GM19328 (cell line): ENCODE data around the gene DACT1.

Experiments used
- ATAC-seq: cut with Tn5 transposase; IDR thresholded peaks from one replicate; pipeline ENCODE4 v1.9.1; 2021; ENCODE audit warnings: mild to moderate bottlenecking, moderate library complexity; ENCODE audit not compliant: unreplicated experiment

DACT1 gene

DNA sequence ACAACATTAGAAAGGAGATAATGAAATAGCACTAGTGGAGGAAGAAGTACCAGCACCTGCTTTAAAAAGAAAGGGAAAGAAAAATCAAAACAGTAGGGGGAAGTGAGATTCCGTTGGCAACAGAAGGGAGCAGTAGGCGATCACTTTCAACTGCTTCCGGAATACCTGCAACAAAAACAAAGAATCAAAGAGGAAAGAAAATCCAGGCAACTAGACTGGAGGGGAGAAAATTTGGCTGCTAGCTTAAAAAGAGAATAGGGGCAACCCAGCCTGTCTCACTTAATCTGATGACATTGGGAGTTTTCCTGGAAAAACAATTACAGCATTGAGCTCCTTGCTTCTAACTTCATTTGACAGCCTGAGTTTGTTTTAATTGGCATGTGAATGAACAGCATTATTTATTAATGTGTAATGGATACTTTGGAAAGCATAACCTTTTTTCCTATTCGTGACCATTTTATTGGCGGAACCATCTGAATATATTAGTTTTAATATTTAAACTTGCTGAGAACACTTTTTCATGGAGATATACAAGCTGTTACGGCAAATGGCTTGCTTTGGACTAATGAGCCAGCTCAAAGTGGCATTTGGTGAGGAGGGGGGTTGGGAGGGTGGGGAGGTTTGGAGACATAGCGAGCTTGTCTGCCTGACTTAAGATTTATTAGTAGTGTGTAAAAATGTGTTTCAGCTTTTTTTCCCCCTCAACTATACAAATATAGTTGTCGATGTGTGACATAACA is 2.5 kb upstream of the DACT1 start:
- no peak for ATAC-seq

DNA sequence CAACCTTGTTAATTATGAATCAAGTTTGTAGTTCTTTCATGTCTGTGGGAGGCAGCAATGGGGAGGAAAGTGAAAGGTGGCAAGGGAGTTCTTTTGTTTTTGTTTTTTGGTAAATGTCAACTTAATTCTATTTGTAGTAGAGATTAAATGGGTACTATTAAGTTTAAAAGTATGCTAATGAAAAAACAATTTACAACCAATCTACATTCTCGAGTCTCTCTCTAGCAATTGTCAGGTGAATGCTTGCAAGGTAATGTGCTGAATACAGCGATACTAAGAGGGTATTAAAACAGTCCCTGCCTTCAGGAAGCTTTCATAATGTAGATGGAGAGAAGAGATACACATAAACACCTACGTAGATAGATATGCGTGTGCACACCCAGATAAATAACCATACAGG is 1.6 kb upstream of the DACT1 start:
- no peak for ATAC-seq

DNA sequence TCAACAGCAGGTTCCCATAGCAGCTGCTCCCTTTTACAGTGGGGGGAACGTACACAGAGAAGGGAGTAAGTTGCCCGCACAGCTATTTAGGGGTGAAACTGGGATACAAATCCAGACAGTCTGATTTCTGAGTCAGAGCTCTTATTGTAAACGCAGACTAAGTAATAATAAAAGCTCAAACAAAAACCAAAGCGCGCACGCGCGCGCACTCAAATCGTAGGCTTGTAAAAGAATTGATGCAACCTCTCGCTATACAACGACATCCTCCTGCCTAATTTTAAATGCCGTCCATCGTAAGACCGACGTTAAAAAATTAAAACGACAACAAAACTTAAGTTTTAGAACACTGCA is 747 bp upstream of the DACT1 start:
- no peak for ATAC-seq

DNA sequence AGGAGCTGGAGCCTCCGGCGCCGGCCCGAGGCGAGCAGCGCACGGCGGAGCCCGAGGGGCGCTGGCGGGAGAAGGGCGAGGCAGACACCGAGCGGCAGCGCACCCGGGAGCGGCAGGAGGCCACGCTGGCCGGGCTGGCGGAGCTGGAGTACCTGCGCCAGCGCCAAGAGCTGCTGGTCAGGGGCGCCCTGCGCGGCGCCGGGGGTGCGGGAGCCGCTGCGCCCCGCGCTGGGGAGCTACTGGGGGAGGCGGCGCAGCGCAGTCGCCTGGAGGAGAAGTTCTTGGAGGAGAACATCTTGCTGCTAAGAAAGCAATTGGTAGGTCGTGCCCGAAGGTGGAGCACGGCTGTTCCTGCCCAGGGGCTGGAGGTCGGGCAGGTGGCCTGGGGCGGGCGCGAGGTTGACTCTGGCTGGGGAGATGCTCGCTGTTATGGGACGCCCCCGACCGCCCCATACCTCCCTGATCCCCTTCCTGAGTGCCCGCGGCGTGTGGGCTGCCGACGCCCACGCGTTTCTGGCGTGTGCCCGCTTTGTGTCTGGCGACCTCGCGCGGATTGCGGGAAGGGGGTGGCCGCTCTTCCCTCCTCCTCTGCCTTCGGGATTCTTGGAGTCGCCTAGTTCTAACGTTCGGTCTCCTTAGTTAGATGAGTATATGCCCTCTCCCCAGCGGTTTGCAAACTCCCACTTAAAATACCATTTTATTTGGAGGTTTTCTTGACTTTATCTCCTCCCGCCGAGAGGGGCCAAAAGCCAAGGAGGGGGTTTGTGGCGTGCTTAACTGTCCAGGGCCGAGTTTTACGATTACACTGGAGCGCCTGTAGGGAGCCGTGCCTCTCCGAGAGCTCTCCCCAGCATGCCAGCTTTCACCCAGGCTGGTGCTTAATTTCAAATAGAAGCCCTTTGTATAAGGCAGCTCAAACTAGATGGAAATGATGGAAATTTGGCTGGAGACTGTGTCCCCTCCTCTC is 752 bp downstream of the DACT1 start:
- ATAC-seq, result peak; percentile 23

DNA sequence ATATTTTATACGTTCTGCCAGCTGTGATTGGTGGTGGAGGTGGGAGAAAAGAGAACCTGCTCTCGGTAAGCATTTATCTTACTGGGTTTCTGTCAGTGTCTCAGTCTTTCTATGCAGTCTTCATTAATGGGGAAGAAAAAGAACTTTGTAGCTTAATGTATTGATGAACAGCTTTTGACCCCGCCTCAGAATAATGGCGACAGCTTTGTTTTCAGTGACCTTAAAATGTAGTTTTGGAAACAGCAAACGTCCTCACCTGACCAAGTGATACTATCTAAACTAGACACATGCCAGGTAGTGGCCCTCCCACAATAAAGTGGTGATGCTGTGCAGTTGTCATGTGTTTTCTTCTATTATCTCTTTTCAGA is 1.4 kb downstream of the DACT1 start:
- ATAC-seq, result no peak

DNA sequence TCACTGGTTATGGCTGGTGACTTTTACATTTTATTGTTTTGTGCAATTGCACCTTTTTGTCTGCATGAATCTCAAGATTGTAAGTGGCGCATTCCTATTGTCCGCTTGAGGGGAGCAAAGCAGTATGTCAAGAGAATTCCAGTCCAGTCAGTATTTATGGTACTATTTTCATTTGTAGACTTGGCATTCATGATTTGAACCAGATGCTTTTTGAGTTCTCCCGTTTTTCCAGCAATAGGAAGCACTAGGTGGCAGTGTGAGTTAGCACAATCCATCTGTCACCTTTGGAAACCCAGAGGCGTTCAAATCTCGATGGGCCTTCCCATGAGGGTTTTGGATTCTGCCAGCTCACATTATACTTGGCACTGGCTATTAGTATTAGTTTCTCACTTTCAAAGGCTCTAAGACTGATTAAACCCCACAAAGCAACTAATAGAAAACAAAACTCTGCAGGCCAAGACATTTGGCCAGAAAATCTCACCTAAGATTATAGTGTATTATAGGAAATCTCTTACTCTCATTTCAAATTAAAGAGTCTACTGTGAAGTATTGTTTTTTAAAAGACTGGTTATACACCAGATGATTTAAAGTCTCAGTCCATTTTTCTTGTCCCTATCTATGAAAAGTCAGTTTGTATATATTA is 2.2 kb downstream of the DACT1 start:
- no peak for ATAC-seq

DNA sequence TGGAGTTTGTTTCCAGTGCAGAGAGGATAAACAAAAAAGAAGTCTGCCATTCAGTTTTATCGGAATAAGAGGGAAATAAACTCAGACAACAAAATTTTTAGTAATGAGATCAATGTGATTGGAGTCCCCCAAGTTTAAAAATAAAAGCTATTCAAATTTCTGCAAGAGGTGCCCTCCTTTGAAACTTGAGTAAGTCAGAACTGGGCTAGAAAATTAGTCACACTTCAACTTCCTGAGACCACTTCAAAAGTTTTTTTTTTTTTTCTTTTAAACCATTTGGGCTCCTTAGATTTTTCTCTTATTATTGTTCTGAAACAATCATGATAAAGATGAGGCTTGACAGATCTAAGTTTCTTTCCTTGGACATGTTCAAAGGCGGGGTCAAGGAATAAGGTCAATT is 3.2 kb downstream of the DACT1 start:
- no peak for ATAC-seq

DNA sequence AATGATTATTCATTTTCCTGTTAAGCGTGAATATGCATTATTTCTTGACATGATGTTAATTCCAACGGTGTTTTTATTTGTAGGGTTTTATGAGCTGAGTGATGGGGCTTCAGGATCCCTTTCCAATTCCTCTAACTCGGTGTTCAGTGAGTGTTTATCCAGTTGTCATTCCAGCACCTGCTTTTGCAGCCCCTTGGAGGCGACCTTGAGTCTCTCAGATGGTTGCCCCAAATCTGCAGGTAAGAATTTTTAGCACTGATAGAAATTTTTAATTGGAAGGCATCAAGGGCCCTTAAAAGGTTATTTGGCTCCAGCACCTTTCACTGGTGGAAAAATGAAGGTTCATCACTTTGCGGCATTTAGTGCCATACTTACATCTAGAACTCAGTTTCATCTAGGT is 3.7 kb downstream of the DACT1 start:
- no peak for ATAC-seq

DNA sequence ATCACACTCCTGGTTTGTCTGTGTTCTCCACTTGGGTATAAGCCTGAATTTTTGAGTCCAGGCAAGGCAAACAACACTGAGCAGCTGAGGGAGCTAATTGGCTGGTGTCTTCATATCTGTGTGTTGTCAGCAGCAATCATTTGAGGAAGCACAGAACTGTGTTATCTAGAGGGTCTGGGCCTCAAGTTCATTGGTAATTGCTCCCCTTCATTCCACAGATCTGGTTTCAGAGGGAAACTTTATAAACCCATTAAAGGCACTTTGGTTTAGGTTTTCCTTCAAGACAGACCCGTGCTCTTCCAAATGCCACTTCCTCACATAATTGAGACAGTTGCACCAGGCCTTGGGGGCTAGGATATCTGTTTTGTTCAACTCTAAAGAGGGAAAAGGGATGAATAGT is 5.6 kb downstream of the DACT1 start:
- no peak for ATAC-seq

DNA sequence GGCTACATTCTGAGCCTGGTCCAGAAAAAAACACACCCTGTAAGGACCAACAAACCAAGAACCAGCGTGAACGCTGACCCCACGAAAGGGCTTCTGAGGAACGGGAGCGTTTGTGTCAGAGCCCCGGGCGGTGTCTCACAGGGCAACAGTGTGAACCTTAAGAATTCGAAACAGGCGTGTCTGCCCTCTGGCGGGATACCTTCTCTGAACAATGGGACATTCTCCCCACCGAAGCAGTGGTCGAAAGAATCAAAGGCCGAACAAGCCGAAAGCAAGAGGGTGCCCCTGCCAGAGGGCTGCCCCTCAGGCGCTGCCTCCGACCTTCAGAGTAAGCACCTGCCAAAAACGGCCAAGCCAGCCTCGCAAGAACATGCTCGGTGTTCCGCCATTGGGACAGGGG is 7.9 kb downstream of the DACT1 start:
- ATAC-seq, result no peak

DNA sequence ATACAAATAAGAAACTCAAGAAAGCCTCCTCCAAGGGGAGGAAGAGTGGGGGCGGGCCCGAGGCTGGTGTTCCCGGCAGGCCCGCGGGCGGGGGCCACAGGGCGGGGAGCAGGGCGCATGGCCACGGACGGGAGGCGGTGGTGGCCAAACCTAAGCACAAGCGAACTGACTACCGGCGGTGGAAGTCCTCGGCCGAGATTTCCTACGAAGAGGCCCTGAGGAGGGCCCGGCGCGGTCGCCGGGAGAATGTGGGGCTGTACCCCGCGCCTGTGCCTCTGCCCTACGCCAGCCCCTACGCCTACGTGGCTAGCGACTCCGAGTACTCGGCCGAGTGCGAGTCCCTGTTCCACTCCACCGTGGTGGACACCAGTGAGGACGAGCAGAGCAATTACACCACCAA is 8.7 kb downstream of the DACT1 start:
- no peak for ATAC-seq

DNA sequence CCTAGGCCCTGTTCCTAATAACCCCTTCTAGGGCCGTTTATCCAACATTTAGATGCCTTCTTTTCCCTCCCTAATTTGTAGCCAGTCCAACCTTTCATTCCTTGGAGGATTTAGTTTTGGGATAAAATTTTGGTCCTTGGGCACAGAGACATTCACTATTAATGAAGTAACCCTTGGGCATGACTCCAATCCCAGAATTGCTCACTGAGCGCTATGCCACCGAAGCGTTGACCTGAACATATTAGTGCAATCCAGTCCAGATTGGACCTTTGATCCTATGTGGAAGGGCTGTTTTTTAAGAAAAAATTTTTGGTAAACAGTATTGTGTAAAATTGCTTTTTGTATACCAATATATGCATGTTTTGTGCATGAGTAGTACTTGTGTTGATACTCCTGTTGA is 10.0 kb downstream of the DACT1 start:
- ATAC-seq, result no peak

DNA sequence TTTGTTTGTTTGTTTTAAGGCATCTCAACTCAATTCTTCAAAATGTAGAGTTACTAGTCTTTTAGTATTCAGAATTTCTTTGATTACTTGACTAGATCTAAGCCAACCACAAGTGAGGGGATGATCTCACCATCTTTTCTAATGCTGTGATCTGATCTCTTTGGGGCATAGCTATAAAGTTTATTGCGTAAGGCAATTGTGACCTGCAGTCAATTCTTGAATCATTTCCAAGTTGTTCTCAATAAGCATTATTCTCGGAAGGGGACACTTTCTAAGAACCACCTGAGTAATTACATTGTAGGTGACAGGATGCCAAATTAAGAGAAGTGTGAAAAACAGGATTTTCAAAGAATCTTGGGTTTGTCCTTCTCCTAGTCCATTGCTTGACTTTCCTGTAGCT is 13.1 kb downstream of the DACT1 start:
- ATAC-seq, result no peak

DNA sequence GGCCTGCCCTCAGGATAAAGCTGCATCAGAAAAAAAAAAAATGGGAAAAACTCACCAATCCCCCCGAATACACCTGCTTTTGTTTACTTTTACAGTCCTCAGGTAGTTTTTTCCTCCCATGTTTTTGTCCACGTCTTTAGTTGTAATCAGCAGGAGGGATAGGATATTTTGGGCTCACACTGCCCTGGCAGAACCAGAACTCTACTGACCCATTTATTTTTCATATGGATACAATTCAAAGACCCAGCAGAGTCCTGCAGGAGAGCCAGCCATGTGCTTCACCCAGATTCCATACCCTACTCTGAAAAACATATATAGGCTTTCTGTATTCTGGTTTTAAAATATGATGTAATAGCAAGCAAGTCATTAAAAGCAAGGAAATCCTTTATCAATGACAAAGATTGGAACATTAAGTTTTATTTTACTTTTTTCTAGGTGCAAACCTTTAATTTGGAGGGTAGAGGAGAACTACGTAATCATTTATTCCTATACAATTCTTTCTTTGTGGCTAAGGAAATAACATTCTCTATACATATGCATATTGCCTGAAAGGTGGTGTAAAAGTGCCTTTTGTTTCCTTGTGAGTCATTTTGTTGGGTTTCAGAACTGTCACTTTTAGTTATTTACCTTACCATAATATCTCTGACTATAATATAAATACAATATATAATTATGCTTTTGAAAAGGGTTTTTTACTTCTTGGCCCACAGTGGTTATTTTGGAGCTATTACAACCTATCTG is 19.1 kb downstream of the DACT1 start:
- ATAC-seq, result no peak

DNA sequence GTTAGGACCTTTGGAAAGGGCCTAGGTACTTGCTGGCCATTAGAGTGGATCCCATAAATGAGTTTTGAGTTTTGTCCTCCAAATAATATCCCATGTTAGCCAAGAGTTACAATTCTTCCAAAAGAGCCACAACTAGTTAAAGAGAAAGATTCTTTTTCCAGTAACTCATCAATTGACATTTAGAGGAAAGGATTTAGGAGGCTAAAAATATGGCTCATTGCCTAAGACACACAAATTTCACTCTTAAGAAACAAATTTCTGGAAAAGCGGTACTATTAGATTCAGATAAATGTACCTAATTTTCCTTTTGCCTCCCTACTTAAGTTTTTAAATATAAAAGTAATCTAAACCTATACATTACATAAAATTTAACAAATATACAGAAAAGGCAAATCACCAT is 21.3 kb downstream of the DACT1 start:
- ATAC-seq, result no peak

DNA sequence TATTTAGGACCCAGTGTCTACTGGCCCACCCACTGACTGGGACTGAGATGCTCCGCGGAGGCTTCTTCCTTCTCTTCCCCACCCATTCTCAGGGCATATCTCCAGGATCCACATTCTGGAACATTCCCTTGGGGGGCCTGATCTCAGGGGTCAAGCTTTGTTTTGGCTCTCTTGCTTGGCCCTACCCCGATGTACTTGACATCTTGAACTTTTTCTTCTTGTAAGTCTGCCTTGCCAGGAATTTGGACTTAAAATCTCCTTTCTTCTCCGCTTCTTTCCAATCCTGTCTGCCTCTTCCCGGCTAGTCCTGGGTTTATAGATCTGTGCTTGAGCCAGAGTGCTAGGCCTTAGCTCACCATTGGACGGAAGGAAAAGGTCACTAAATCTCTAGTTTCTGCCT is 22.1 kb downstream of the DACT1 start:
- no peak for ATAC-seq

DNA sequence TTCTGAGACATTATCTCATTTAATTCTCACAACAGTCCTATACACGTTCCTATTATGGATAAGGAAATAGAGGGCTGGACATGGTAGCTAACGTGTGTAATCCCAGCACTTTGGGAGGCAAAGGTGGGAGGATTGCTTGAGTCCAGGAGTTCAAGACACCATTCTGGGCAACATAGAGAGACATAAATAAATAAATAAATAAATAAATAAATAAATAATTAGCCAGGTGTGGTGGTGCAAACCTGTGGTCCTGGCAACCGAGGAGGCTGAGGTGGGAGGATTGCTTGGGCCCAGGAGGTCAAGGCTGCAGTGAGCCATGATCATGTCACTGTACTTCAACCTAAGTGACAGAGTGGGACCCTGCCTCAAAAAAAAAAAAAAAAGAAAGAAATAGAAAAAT is 22.6 kb downstream of the DACT1 start:
- no peak for ATAC-seq

DNA sequence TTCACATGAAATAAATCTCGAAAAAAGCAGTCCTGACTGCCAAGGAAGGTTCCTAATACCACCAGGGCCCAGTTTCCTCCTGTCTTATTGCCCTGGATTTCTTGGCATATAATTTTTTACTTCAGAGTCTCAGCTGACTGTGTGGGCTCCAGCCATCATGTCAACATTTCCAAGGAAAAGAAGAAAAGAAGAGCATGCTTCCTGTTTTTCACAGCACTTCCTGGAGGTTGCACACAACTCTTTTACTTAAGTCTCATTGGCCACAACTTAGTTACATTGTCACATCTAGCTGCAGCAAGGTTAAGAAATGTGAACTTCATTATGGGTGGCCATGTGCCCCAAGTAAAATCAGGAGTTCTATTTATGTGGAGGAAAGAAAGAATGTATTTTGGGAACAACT is 24.3 kb downstream of the DACT1 start:
- ATAC-seq, result no peak

DNA sequence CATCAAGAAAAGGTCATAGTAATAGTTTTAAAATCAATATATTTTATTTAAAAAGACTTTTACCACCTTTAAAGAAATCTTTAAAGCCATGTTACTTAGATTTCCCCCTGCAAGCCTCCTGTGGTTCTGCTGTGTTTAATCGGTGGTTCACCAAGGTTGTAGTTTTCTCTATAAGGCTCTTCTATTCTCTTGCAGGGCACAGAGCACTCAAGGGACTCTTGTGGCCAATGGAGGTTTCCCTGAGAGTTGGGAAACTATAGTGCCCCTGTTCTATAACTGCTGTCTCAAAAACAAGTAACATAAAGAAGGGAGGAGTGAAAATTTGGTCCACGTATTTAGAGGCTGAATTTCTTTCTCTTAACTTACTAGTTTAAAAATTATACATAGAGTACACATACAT is 25.0 kb downstream of the DACT1 start:
- ATAC-seq, result no peak

DNA sequence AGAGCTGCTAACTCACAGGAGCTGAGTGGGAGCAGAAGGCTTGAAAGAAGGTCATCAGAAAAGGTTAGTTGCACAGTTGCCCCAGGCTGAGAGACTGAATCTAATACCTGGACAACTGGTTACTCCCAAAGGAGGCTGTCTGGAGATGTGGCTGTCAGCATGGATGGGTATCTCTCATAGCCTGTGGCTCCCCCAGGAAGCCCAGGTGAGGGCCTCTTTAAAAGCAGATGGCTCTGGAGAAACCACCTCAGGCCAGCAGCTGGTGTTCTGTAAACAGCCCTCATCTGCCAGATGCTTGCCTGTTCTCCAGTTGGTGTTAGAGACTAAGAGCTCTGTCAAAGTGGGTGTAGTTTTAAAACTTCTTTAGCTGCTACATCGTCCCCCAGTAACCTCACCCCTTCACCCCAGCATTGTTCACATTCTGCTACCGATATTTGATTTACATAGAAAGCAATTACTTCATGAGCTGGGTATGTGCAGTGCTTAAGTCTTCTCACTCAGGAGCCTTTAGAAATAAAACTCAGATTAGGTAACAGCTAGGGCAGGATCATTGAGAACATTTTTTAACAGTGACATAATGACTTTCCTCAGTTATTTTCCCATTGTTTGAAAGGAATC is 25.8 kb downstream of the DACT1 start:
- no peak for ATAC-seq
